GM11168 (cell line): ENCODE measurements around the gene NECAB3.

Experiments
- in situ Hi-C: fragments of 300-500 bp; cut with MboI; formaldehyde crosslinking; loops from one replicate; pipeline ENCODE4 v1.12.0; 2022; ENCODE audit warnings: low sequenced_read_pairs; ENCODE audit not compliant: unreplicated experiment

The NECAB3 gene

DNA sequence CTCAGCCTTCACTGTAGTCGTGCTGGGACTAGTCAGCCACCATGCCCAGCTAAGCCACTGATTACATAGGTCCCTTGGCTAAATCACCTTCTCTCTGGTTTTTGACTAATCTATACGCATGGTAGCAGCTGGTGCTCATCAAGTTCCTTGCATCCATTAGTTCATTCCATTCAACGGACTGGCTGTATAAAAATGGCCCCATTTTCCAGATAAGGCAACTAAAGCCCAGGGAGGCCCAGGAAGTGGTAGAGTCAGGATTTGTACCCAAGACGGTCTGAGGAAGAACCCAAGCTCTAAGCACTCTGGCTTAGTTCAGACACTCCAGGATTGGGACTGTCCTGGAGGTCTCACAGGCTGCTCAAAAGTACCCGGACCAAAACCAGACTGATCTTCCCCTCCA is 7.1 kb upstream of the NECAB3 start:
- in situ Hi-C loops: no loop called here

DNA sequence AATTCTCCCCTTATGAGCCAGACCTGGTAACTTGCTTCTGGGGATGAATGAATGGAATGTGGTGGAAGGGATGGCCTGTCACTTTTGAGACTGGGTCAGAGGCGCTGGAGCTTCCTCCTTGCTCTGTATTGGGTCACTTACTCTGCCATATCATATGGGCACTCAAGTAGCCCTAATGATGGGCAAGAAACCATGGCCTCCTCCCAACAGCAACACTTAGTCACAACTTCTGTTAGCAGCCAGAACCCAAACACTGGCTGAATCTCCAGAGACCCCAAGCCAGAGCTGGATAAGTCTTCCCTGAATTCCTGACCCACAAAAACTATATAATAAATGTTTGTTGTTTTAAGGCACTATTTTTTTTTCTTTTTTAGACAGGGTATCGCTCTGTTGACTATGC is 6.5 kb upstream of the NECAB3 start:
- in situ Hi-C loops: no loop called here

DNA sequence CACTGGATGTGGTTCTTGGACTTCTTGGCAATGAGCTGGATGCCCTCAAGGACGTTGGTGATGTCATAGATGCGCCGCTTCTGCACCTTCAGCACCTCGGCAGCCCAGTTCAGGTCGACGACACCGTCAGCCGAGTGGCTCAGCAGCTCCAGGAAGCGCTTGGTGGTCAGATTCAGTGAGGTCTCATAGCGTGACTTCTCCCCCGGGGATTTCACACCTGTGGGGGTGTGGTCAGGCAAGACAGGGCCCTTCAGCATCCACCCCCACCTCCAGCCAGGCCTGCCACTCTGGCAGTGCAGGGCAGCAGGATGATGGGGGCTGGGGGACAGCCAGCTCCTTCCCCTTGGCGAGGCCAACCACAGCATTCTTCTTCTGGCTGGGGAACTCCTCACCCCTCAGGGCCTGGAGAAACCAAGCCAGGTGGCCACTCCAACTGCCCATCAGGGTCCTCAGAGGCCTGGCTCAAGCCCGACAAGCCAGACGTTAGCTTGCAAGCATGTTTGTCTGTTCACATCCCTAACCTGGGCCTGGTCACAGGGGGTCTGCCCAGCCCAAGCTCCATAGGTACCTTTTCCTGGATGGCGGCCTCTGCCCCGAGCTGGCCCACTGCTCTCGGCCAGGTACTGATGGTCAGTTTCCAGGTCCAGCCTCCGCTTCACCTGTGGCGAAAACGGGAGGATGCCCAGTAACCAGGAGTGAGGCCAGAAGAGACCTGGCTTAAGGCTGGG is 5.7 kb upstream of the NECAB3 start:
- in situ Hi-C loops: no loop called here

DNA sequence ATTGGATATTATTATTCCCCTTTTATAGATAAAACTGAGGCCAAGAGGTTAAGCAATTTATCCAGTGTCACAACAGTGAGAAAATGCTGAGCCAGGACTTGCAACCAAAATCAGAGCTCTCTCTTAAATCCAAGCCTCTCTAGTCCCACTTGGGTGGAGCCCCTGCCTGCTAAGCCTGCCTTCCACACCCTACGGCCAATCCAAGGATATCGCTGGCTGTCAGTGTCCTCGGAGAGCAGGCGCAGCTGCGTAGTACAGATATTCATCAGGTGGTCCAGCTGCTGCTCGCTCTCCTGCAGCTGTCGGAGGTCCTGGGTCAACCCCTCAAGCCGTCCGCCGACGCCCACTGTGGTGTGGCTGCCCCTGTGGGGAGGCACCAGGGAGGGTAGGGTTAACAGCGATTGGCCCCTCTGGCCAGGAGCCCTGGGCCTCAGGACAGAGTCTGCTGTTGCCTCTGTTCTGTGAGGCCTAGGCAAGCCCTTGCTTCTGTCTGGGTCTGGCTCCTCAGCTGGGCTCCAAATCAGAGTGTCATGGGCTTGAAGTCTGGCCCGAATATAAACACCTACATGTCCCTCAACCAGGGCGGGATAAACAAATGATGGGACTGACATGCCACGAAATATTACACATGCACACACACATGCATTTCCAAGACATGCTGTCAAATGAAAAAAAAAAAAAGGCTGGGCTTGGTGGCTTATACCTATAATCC is 3.9 kb upstream of the NECAB3 start:
- in situ Hi-C loops: no loop called here

DNA sequence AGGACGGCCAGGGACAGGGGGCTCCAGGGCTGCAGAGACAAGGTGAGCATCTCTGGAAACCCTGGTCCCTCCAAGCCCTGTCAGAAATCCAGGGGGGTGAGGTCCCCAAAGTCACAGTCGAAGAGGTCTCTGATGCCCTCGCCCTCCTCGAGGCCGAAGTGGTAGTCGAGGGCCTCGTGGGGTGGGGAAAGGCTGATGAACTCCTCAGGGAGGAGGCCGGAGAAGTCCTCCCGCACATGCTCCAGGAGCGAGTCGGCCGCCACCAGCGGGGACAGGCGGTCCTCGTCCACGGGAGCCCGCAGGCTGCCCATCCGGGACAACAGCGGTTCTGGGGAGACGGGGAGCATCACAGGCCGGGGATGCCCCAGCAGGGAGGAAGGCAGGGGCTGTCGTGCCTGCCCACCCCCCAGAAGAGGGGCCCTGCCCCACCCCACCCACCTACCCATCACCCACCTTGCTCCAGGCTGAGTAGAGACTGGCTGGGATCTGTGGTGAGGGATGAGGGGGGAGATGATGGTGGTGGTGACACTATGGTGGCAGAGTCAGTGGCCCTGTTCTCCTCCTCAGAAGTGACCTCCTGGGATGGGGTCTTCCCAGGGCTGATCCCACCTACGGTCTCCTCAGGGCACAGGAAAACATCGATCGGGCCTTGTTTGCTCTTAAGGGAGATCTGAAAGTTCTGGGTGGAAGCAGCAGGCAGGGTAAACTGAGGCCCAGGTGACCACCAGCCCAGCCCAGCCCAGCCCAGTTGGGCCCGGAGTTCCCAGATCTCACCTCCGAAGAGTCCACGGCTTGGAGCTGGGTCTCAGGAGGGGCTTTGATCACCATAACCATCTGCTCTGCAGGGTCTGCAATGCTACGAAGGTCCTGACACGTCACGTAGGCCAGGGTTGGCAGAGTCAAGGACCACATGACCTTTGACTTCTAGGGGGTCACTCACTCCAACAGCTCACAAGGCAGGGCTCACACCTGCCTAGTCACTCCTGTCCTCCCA is 2.7 kb upstream of the NECAB3 start:
- in situ Hi-C loops: no loop called here

DNA sequence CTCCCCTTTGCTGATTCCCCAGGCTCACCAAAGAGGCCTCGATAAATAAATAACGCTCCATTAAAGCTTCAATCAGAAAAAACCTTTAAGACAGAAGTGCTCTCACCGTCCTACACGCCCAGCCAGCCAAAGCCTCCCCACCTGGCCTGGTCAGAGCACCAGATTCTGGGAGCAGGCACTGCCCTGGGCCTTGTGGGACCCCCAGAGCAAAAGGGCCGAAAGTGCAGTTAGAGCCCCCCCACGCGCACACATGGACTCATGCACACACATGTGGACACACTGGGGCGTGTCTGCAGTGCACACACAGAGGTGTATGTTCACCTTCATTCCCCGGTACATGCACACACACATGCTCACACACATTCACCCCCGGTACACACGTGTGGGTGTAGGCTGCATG is 1.9 kb upstream of the NECAB3 start:
- in situ Hi-C loops: no loop called here

DNA sequence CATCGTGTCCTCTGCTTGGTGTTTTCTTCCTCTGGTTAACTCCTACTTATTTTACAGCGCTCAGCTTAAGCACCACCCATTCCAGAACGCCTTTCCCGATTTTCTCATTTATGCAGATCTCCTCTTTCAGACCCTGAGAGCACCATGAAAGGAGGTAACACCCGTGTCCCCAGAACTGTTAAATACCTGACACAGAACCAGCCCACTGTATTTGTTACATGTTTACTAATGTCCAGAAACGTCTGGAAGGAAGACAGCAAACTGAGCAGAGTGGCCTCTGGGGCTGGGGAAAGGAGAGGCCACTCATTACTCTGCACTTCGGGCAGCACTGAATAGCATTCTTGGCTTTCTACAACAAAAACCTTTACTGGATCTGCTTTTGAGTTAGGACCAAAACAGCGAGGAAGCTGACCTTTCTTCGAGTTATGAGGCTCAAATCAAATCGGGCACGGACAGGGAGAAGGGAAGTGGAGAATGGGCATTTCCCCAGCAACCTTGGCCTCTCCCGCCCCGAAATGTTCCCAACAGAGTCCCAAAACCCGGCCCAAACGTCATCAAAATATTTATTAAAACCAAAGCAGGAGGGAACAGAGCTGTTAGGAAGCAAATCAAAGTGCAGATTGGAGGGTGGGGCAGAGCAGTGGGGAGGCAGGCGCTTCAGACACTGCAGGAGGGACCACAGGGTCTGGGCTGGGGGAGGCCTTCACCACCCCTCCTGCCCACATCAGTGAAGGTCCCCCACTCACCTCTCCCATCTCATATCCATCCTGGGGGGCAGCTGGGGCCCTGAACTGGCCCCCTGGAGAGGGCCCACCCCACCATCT is 1.1 kb upstream of the NECAB3 start:
- in situ Hi-C loops: no loop called here

DNA sequence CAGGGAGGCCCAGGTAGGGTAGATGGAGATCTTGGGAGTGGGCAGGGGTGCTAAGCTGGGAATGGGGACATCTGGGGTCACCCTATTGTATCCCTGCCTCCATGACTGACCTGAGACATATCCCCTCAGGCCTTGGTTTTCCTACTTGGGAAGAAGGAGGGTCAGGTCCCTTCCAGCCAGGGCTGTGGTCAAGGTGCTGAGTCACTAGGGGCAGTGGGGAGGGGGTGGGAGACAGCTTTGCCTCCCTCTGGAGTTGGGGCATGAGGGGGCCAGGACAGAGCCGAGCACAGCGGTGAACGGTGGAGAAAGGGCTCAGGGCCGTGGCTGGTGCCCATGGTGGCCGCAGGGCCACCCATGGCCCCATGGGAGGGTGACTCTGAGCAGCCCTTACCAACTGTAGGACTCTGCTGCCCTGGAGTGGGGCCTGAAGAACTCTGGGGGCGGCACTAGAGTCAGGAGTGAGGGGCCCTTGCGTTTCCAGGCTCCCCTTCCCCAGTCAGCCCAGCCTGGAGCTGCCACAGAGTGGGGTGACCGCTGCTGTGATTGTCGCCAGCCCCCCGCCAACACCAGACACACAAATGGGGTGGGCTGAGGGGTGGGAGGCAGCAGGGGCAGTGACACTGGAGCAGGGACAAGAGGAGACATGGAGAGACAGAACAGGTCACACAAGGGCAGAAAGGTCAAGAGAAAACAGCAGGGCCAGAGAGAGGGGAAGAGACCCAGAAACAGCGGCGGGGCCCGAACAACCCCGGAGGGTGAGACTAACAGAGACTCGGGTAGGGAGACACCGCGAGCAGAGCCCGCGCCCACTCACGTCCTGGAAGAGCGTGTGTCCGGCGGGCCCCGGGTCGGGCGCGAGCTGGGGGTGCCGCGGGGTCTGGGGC is 576 bp downstream of the NECAB3 start:
- in situ Hi-C loops: no loop called here

DNA sequence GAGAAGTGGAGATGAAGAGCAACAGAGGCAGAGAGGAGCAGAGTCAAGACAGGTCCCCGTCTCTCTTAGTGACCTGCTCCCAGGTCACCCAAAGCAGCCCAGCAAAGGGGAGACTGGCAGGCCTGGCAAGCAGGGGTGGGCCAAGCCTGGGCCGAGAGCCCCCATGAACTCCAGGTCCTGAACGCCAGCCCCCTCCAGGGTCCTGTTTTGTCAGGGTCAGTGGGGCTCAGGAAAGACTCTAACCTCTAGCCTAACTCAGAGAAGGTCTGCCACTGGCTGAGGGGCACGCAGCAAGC is 1.2 kb downstream of the NECAB3 start:
- in situ Hi-C loops: no loop called here

DNA sequence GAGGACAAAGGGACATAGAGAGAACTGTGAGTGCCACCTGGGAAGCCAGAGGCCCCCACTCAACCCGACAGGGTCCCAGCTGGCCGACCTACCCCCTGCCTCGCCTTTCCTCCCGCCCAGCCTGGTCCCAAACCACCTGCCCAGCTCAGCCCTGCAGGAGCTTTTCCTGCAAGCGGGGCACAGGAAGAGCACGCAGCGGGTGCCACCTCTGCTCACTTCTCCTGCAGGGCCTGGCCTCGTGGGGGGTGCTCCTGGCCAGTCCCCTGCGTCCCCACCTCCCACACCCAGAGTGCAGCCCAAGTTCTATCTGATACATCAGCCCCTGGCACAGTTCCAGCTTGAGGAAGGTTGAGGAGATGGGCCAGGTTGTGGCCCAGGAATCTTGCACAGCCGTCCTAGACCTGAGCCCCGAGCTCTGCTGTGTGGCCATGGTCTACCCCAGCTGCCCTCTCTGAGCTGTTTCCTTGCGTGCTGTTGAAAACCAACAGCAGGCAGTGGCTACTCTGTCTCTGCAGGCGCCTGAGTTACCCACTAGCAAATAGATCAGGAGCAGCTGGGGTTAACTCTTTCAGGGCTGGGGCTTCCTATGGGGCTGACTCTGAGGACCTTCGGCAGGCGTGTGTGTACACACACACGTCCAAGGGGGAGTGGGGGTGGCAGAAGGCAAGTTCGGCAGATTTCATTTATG is 1.7 kb downstream of the NECAB3 start:
- in situ Hi-C loops: no loop called here

DNA sequence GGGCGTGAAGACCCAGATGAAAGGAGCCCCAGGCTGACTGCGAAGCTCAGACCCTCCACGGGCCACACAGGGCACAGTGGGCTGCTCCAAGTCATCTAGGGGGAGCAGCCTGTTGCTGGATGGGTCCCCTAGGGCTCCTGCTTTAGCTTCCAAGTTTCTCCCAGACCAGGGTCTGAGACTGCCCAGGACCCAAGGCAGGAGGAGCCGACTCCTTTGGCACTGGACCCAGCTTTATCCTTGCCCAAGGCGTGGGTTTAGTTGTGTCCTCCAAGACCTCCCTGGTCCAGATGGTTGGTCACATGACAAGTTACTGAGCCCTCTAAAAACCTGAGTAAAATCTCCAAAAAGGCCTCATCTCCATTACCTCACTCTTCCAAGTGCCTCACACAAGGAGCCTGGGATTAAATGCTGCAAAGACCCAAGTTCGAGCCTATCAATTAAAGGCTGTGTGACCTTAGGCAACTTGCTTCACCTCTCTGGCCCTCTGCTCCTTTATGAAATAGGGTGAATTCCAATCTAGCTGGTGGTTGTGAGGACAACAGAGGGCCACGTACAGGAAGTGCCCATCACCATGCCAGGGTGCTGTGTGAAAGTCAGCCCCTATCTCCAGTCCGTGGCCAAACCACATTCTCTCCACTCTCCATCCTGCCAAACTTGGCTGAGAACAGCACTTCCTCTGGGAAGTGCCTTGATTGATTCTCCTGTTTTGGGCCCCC is 2.5 kb downstream of the NECAB3 start:
- in situ Hi-C loops: no loop called here

DNA sequence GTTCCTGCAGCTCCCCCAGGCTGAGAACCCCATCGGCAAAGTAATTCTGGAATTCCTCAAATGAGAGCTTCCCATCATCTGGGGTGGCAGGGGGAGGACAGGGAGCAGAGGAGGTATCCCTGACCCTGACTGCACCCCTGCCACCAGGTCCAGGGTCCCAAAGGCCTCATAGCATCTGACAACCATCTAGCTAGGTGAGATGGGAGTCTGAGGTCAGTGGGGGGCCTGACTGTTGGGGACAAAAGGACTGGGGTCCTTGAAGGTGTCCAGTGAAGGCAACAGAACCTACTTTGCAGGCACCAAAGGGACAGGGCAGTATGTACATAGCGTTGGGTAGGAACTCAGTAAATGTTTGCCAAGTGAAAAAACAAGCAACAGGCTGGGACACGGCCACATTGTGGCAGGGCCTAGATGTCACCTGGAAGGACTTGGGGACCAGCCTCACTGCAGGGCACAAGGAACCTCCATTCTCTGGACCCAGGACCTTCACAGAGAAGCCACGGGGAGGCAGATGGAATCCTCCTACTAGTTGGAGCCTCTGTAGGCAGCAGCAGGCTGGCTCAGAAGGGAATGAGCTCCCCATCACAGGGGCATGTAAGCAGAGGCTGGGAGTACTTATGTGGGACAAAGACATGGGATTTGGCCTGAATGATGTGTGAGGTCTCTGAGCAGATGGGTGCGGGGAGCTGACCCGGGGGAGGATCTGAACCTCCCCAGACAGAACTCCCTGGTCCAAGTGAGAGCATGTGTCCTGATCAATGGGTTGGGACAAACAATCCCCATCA is 3.3 kb downstream of the NECAB3 start:
- in situ Hi-C loops: no loop called here

DNA sequence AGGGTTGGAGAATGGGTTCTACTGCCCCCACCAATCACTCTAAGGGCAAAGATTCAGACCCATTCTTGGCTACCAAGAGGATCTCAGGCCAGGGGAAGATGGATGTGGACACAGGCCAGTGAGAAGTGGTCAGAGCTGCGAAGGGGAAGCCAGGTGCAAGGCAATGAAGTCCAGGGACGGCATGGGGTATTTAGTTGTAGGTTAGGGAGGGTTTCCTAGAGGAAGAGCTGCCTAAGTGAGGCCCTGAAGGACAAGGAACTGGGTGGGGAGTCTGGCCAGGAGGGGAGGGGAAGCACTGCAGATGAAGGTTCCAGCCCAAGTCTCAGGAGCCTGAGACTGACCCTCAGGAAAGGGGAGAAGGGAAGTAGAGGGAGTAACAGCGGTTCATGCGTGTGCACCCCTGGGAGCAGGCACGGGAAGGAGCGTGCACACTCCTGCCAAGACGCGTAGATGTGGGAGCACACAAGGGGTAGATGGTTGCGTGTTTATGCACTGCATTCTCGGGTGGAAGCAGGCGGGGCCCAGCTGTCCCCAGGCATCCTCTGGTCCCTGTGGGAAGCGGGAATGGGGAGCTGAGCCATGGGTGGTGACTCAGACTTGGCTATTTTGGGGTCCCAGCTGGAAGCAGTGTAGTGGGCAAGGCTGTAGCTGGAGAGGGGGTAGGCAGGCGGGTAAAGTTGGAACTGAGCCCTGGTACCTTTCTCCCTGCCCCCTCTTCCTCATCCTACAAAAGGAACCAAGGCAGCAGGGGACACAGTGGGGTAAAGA is 4.2 kb downstream of the NECAB3 start:
- in situ Hi-C loops: no loop called here

DNA sequence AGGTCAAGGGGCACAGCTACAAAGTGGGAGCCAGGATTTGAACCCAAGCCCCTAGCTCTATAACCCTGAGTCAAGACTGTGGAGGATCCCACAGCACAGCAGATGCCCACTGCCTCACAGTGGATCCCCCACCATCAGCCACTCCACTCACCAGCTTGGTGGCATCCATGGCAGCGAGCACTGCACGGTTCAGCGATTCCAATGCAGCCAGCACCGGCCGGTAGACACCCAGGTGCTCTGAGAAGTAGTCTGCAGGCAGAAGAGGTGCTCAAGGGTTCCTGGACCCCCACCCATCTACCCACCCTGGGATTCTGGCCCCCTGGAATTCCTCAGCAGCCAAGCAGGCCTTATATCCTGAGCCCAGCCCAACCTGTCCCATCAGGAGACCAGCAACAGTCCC is 5.0 kb downstream of the NECAB3 start:
- in situ Hi-C loops: no loop called here

DNA sequence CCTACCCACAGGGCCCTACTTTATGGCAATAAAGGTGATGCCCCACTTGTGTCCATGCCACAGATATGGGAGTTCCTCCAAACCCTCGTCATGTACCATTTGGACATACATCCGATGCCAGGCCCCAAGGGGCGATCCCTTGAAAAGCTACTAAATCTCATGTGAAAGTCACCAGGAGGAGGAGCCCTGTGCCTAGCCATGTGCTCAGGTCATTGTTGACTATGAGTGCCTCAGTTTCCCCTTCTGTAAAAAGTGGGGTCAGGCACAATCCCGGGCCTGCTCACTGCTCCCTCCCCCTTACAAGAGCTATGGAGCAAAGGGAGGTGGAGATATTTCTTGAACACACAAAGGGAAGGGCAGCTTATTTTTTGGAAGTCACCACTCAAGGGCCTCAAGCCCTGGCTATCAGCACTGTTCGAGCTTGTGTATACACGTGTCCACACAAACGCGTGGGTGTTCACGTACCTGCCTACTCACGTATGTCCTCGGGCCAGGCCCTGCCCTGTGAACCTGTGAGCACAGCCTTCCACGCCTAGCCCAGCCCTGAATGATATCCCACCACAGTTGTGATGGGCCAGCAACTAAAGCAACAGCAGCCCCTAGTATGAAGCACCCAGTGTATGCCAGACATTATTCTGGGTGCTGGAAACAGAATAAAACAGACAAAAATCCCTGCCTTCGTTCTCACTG is 5.6 kb downstream of the NECAB3 start:
- in situ Hi-C loops: no loop called here
